HepG2 (cell line): ENCODE measurements around the gene UMOD. TPM values are rescaled to one million over a fixed set of nuclear protein-coding genes. Genes with fewer than 3 reads are reported as not detected.

Experiments used
- CHCHD3 ChIP-seq: sonication (generic); formaldehyde crosslinking; IDR thresholded peaks from 2 replicates; pipeline ENCODE4 v1.8.0; 2022; ENCODE audit warnings: mild to moderate bottlenecking, missing genetic modification reagents, moderate library complexity
- DNMT3B ChIP-seq: conservative IDR thresholded peaks from 2 replicates; pipeline ENCODE4 v1.6.1; 2016; ENCODE audit warnings: missing biosample characterization, control low read depth
- MXI1 ChIP-seq: IDR thresholded peaks from 3 replicates; pipeline ENCODE4 v1.6.1; 2012; ENCODE audit warnings: low read depth, low read length, inconsistent platforms, borderline replicate concordance
- MYC ChIP-seq: sonication (generic); formaldehyde crosslinking; IDR thresholded peaks from 2 replicates; pipeline ENCODE4 v1.9.0; 2021; ENCODE audit warnings: missing genetic modification reagents, borderline replicate concordance
- PRMT3 ChIP-seq: sonication (generic); formaldehyde crosslinking; IDR thresholded peaks from 2 replicates; pipeline ENCODE4 v1.8.1; 2022; ENCODE audit warnings: low read depth, mild to moderate bottlenecking, moderate library complexity, missing genetic modification reagents, borderline replicate concordance
- ZNF430 ChIP-seq: sonication (generic); formaldehyde crosslinking; IDR thresholded peaks from 2 replicates; pipeline ENCODE4 v1.9.0; 2021; ENCODE audit warnings: mild to moderate bottlenecking, missing genetic modification reagents
- ZNF768 ChIP-seq: sonication (generic); formaldehyde crosslinking; IDR thresholded peaks from 2 replicates; pipeline ENCODE4 v1.4.0; 2020; ENCODE audit warnings: missing genetic modification reagents
- polyA plus RNA-seq, 8 experiments: library from polyadenylated mRNA; depleted of rRNA in 3 of 8; stranded (reverse) in 7 of 8; unstranded in 1 of 8; fragments of >200 nt; fragmentation: Illumina TruSeq in 4 of 8; extraction: Trizol in 4 of 8; gene quantifications; 2 replicates each; pipeline versions ENCODE4 v1.2.1 to v1.2.3, GENCODE V29; 2011 to 2016; ENCODE audit warnings: low read depth in 4 of 8, missing spikeins in 1 of 8, mixed read lengths in 1 of 8; ENCODE audit not compliant: insufficient read depth in 1 of 8
- total RNA-seq, 5 experiments: library from RNA; depleted of rRNA; stranded (reverse); fragments of >200 nt; fragmentation: Illumina TruSeq; extraction: Trizol; gene quantifications; 2 replicates each; pipeline ENCODE4 v1.2.3, GENCODE V29; 2016; ENCODE audit warnings: low read depth in 1 of 5
- TF ChIP-seq, protein P1 (sequence below): sonication (generic); formaldehyde crosslinking; IDR thresholded peaks from 2 replicates; pipeline ENCODE4 v1.5.0; 2020; ENCODE audit warnings: mild to moderate bottlenecking, missing genetic modification reagents, moderate library complexity
- TF ChIP-seq, protein P2 (sequence below): sonication (generic); formaldehyde crosslinking; IDR thresholded peaks from 2 replicates; pipeline ENCODE4 v1.4.0; 2020; ENCODE audit warnings: missing genetic modification reagents
- TF ChIP-seq, protein P3 (sequence below): sonication (generic); formaldehyde crosslinking; IDR thresholded peaks from 2 replicates; pipeline ENCODE4 v1.9.0; 2022; ENCODE audit warnings: missing genetic modification reagents, mild to moderate bottlenecking, borderline replicate concordance
- TF ChIP-seq, protein P4 (sequence below): sonication (generic); formaldehyde crosslinking; IDR thresholded peaks from 2 replicates; pipeline ENCODE4 v1.4.0; 2020; ENCODE audit warnings: missing genetic modification reagents
- TF ChIP-seq, protein P5 (sequence below): sonication (generic); formaldehyde crosslinking; IDR thresholded peaks from 2 replicates; pipeline ENCODE4 v1.5.0; 2020; ENCODE audit warnings: missing genetic modification reagents
- TF ChIP-seq, protein P6 (sequence below): sonication (generic); formaldehyde crosslinking; IDR thresholded peaks from 2 replicates; pipeline ENCODE4 v1.4.0; 2020; ENCODE audit warnings: missing genetic modification reagents

Gene UMOD
- total and polyA plus RNA-seq, 2 of the 13 experiments (the other 11 are each of a cell fraction or from before 2014, with no cell fraction given): not detected

DNA sequence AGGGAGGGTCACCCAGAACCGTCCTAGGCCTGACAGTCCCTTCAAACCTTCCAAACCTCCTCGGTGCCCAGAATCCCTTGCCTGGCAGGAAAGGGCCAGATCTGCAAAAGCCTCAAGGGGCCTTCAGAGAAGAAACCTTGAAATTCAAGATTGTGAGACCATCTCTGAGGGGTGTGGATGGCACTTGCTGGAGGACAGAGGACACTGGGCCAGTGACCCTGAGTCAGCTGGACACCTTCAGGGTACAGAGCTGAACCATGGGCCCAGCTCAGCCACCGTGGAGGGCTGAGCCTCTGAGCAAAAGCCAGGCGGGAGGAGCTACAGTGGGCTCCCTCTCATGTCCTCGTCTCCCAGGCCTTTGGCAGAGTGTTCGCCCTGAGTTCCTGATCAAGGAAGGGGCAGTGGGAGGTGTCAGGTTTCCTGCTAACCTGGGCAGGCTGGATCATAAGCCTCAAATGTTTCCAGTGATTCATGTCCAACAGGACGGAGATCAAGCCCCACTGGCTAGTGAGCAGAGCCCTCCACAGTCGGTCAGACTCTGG lies 49.0 kb upstream of the UMOD start (continued):
- TF ChIP-seq, protein P1, sequence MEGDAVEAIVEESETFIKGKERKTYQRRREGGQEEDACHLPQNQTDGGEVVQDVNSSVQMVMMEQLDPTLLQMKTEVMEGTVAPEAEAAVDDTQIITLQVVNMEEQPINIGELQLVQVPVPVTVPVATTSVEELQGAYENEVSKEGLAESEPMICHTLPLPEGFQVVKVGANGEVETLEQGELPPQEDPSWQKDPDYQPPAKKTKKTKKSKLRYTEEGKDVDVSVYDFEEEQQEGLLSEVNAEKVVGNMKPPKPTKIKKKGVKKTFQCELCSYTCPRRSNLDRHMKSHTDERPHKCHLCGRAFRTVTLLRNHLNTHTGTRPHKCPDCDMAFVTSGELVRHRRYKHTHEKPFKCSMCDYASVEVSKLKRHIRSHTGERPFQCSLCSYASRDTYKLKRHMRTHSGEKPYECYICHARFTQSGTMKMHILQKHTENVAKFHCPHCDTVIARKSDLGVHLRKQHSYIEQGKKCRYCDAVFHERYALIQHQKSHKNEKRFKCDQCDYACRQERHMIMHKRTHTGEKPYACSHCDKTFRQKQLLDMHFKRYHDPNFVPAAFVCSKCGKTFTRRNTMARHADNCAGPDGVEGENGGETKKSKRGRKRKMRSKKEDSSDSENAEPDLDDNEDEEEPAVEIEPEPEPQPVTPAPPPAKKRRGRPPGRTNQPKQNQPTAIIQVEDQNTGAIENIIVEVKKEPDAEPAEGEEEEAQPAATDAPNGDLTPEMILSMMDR (CRISPR knock-in tag): 0 out of 2 replicates have a peak, but pooled peaks have one; percentile 7
- TF ChIP-seq, protein P2, sequence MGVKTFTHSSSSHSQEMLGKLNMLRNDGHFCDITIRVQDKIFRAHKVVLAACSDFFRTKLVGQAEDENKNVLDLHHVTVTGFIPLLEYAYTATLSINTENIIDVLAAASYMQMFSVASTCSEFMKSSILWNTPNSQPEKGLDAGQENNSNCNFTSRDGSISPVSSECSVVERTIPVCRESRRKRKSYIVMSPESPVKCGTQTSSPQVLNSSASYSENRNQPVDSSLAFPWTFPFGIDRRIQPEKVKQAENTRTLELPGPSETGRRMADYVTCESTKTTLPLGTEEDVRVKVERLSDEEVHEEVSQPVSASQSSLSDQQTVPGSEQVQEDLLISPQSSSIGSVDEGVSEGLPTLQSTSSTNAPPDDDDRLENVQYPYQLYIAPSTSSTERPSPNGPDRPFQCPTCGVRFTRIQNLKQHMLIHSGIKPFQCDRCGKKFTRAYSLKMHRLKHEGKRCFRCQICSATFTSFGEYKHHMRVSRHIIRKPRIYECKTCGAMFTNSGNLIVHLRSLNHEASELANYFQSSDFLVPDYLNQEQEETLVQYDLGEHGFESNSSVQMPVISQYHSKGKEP (CRISPR knock-in tag): no peak
- TF ChIP-seq ZNF430 (CRISPR knock-in tag): peak; percentile 54; the same call in 1 of the 2 replicates
- TF ChIP-seq, protein P3, sequence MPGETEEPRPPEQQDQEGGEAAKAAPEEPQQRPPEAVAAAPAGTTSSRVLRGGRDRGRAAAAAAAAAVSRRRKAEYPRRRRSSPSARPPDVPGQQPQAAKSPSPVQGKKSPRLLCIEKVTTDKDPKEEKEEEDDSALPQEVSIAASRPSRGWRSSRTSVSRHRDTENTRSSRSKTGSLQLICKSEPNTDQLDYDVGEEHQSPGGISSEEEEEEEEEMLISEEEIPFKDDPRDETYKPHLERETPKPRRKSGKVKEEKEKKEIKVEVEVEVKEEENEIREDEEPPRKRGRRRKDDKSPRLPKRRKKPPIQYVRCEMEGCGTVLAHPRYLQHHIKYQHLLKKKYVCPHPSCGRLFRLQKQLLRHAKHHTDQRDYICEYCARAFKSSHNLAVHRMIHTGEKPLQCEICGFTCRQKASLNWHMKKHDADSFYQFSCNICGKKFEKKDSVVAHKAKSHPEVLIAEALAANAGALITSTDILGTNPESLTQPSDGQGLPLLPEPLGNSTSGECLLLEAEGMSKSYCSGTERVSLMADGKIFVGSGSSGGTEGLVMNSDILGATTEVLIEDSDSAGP (CRISPR knock-in tag): peak; percentile 33; the same call in 1 of the 2 replicates
- TF ChIP-seq, protein P4, sequence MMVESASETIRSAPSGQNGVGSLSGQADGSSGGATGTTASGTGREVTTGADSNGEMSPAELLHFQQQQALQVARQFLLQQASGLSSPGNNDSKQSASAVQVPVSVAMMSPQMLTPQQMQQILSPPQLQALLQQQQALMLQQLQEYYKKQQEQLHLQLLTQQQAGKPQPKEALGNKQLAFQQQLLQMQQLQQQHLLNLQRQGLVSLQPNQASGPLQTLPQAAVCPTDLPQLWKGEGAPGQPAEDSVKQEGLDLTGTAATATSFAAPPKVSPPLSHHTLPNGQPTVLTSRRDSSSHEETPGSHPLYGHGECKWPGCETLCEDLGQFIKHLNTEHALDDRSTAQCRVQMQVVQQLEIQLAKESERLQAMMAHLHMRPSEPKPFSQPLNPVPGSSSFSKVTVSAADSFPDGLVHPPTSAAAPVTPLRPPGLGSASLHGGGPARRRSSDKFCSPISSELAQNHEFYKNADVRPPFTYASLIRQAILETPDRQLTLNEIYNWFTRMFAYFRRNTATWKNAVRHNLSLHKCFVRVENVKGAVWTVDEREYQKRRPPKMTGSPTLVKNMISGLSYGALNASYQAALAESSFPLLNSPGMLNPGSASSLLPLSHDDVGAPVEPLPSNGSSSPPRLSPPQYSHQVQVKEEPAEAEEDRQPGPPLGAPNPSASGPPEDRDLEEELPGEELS (CRISPR knock-in tag): no peak
- TF ChIP-seq, protein P5, sequence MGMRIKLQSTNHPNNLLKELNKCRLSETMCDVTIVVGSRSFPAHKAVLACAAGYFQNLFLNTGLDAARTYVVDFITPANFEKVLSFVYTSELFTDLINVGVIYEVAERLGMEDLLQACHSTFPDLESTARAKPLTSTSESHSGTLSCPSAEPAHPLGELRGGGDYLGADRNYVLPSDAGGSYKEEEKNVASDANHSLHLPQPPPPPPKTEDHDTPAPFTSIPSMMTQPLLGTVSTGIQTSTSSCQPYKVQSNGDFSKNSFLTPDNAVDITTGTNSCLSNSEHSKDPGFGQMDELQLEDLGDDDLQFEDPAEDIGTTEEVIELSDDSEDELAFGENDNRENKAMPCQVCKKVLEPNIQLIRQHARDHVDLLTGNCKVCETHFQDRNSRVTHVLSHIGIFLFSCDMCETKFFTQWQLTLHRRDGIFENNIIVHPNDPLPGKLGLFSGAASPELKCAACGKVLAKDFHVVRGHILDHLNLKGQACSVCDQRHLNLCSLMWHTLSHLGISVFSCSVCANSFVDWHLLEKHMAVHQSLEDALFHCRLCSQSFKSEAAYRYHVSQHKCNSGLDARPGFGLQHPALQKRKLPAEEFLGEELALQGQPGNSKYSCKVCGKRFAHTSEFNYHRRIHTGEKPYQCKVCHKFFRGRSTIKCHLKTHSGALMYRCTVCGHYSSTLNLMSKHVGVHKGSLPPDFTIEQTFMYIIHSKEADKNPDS: no peak
- no peak for TF ChIP-seq PRMT3
- TF ChIP-seq DNMT3B: no peak
- no peak for TF ChIP-seq CHCHD3 (CRISPR knock-in tag)
- TF ChIP-seq ZNF768 (CRISPR knock-in tag): peak; percentile 58; the same call in 1 of the 2 replicates
- TF ChIP-seq, protein P6, sequence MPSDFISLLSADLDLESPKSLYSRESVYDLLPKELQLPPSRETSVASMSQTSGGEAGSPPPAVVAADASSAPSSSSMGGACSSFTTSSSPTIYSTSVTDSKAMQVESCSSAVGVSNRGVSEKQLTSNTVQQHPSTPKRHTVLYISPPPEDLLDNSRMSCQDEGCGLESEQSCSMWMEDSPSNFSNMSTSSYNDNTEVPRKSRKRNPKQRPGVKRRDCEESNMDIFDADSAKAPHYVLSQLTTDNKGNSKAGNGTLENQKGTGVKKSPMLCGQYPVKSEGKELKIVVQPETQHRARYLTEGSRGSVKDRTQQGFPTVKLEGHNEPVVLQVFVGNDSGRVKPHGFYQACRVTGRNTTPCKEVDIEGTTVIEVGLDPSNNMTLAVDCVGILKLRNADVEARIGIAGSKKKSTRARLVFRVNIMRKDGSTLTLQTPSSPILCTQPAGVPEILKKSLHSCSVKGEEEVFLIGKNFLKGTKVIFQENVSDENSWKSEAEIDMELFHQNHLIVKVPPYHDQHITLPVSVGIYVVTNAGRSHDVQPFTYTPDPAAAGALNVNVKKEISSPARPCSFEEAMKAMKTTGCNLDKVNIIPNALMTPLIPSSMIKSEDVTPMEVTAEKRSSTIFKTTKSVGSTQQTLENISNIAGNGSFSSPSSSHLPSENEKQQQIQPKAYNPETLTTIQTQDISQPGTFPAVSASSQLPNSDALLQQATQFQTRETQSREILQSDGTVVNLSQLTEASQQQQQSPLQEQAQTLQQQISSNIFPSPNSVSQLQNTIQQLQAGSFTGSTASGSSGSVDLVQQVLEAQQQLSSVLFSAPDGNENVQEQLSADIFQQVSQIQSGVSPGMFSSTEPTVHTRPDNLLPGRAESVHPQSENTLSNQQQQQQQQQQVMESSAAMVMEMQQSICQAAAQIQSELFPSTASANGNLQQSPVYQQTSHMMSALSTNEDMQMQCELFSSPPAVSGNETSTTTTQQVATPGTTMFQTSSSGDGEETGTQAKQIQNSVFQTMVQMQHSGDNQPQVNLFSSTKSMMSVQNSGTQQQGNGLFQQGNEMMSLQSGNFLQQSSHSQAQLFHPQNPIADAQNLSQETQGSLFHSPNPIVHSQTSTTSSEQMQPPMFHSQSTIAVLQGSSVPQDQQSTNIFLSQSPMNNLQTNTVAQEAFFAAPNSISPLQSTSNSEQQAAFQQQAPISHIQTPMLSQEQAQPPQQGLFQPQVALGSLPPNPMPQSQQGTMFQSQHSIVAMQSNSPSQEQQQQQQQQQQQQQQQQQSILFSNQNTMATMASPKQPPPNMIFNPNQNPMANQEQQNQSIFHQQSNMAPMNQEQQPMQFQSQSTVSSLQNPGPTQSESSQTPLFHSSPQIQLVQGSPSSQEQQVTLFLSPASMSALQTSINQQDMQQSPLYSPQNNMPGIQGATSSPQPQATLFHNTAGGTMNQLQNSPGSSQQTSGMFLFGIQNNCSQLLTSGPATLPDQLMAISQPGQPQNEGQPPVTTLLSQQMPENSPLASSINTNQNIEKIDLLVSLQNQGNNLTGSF: 0 out of 2 replicates have a peak, but pooled peaks have one; percentile 61
- TF ChIP-seq MXI1: peak; percentile 16; the same call in 1 of the 3 replicates
- TF ChIP-seq MYC: 0 out of 2 replicates have a peak, but pooled peaks have one; percentile 33
